OCI-LY3 (cell line): Measurements from ENCODE around the gene GAB2.

Source experiments
- EZH2phosphoT487 ChIP-seq: fragments of 200-600 bp; shearing (Covaris generic); IDR thresholded peaks from 2 replicates; pipeline ENCODE4 v1.6.1; 2018; ENCODE audit warnings: antibody characterized with exemption, mixed run types, low read depth
- TF ChIP-seq, protein P1 (sequence below): fragments of 200-600, 300-600 bp; sonication (generic); IDR thresholded peaks from 2 replicates; pipeline ENCODE4 v1.5.1; 2014; ENCODE audit warnings: antibody characterized with exemption, low read length, low read depth

DNA sequence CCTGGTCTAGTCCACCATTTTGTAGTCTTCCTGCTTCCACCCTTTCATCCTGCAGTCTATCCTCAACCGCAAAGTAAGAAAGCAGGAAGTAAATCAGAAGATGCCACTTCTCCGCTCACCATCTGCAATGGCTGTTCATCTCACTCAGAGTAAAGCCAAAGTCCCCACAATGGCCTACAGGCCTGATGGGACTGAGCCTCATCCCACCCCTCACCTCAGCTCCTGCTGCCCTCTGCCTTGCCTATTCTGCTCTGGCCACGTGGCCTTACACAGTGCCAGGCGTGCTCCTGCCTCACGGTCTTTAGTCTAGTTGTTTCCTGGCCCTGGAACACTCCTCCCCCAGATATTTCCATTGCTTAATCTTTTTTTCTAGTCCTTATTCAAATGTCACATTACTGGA is 133.4 kb downstream of the GAB2 start:
- TF ChIP-seq, protein P1, sequence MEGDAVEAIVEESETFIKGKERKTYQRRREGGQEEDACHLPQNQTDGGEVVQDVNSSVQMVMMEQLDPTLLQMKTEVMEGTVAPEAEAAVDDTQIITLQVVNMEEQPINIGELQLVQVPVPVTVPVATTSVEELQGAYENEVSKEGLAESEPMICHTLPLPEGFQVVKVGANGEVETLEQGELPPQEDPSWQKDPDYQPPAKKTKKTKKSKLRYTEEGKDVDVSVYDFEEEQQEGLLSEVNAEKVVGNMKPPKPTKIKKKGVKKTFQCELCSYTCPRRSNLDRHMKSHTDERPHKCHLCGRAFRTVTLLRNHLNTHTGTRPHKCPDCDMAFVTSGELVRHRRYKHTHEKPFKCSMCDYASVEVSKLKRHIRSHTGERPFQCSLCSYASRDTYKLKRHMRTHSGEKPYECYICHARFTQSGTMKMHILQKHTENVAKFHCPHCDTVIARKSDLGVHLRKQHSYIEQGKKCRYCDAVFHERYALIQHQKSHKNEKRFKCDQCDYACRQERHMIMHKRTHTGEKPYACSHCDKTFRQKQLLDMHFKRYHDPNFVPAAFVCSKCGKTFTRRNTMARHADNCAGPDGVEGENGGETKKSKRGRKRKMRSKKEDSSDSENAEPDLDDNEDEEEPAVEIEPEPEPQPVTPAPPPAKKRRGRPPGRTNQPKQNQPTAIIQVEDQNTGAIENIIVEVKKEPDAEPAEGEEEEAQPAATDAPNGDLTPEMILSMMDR = no peak
- TF ChIP-seq EZH2phosphoT487 = no peak
